ENCODE data around the gene OR2T1. TPM values are rescaled to one million over a fixed set of nuclear protein-coding genes. Genes with fewer than 3 reads are reported as not detected.
"Not testable (repeated sequence)": the region's sequence is repeated elsewhere in the genome, so short reads cannot be mapped to it uniquely, and the experiment has no call there.

Gene OR2T1
- total RNA-seq, 2 experiments from 2014 or later = not detected

DNA sequence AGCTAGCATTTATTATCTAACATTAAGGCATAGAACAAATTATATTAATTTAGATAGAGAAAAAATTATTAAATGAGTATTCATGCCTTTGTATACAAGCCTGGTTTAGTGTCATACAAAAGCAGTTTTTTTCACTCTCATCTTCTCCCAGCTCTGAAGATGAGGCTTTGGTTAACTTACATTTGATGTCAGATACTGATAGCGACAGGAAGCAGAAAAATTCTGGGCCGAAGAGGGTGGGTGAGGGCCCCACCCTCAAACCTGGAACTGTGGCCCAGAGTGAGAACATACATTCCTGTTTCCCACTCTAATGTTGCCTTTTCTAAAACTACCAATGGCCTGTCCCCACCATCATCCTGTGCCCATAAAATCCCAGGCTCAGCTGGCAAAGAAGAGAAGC lies 15.0 kb downstream of the OR2T1 start:
- H3K4me3 Mint-ChIP-seq = no peak overlapping the region
- DNase-seq (no peak), ATAC-seq (ENCODE audit: low read depth) (no peak)
- H3K4me1 Mint-ChIP-seq = peaks cover 3% of the 10 kb centered on the region
- no peak overlapping the region for H3K27ac Mint-ChIP-seq
- peaks cover 19% of the 10 kb centered on the region for H3K9me3 Mint-ChIP-seq
- POLR2A ChIA-PET = no interaction called here
- no peaks in the 10 kb centered on the region for H3K27me3 Mint-ChIP-seq
- H3K36me3 Mint-ChIP-seq = peaks cover 2% of the 10 kb centered on the region

- POLR2A ChIA-PET = no interaction called here
- no peak for ATAC-seq (ENCODE audit: low read depth)
- H3K4me1 Mint-ChIP-seq = no peaks in the 10 kb centered on the region
- H3K36me3 Mint-ChIP-seq = peaks cover 2% of the 10 kb centered on the region
- H3K4me3 Mint-ChIP-seq = no peak overlapping the region
- H3K27ac Mint-ChIP-seq = no peak overlapping the region
- H3K9me3 Mint-ChIP-seq = peaks cover 14% of the 10 kb centered on the region
- no peaks in the 10 kb centered on the region for H3K27me3 Mint-ChIP-seq
- no peak for DNase-seq
Measured at GRCh38 chr1:248421384-248421783, 18.5 kb downstream of the OR2T1 start.

DNA sequence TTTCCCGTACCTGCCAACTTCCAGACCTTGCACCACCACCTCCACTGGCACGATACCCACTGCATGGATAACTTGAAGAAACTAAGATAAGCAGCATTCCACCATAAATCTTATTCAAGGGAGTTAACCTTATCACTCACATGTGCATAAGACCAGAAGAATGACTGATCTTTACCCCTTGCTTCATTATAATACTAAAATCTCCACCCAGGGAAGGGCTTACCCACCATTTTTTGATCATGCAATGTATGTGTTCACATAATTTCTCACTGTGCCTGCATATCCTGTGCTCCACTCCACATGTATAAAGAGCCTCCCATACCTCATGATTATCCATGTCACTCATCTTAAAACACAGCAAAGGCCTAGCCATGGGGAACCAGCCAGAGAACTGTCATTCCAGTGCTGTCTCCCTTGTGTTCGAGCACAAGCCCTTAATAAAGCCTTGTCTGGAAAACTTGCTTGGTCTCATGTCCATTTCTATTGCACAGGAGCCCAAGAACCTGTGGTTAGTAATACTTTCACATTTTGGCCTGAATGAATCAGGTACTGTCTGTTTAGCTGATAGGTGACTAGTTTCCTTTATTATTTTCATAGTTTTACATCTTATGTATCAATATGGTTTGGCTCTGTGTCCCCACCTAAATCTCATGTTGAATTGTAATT lies 24.8 kb downstream of the OR2T1 start:
- ATAC-seq (ENCODE audit: low read depth); H3K4me1 Mint-ChIP-seq; H3K36me3 Mint-ChIP-seq; H3K27me3 Mint-ChIP-seq; DNase-seq; POLR2A ChIA-PET; H3K4me3 Mint-ChIP-seq; H3K9me3 Mint-ChIP-seq; H3K27ac Mint-ChIP-seq: not testable (repeated sequence)

DNA sequence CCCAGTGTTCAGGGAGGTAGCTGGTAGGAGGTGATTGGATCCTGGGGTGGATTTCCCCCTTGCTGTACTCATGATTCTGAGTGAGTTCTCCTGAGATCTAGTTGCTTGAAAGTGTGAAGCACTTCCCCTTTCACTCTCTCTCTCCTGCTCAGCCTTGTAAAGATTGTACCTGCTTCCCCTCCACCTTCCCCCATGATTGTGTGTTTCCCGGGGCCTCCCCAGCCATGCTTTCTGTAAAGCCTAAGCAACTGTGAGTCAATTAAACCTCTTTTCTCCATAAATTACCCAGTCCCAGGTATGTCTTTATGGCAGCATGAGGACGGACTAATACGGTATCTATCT lies 25.3 kb downstream of the OR2T1 start:
- H3K4me3 Mint-ChIP-seq; DNase-seq; ATAC-seq (ENCODE audit: low read depth); H3K36me3 Mint-ChIP-seq; H3K27ac Mint-ChIP-seq; POLR2A ChIA-PET; H3K27me3 Mint-ChIP-seq; H3K9me3 Mint-ChIP-seq; H3K4me1 Mint-ChIP-seq: not testable (repeated sequence)

GRCh38 chr1:248431683-248432082 lies 28.8 kb downstream of the OR2T1 start:
- H3K9me3 Mint-ChIP-seq; H3K27ac Mint-ChIP-seq; H3K4me3 Mint-ChIP-seq; ATAC-seq (ENCODE audit: low read depth); DNase-seq; H3K36me3 Mint-ChIP-seq; POLR2A ChIA-PET; H3K4me1 Mint-ChIP-seq; H3K27me3 Mint-ChIP-seq: not testable (repeated sequence)

GRCh38 chr1:248432201-248432600 lies 29.4 kb downstream of the OR2T1 start:
- H3K36me3 Mint-ChIP-seq; DNase-seq; ATAC-seq (ENCODE audit: low read depth); H3K4me3 Mint-ChIP-seq; H3K9me3 Mint-ChIP-seq; H3K4me1 Mint-ChIP-seq; POLR2A ChIA-PET; H3K27me3 Mint-ChIP-seq; H3K27ac Mint-ChIP-seq: not testable (repeated sequence)

GRCh38 chr1:248433811-248434415 lies 31.1 kb downstream of the OR2T1 start:
- H3K4me1 Mint-ChIP-seq; H3K4me3 Mint-ChIP-seq; H3K27ac Mint-ChIP-seq; DNase-seq; ATAC-seq (ENCODE audit: low read depth); H3K9me3 Mint-ChIP-seq; H3K27me3 Mint-ChIP-seq; POLR2A ChIA-PET; H3K36me3 Mint-ChIP-seq: not testable (repeated sequence)

DNA sequence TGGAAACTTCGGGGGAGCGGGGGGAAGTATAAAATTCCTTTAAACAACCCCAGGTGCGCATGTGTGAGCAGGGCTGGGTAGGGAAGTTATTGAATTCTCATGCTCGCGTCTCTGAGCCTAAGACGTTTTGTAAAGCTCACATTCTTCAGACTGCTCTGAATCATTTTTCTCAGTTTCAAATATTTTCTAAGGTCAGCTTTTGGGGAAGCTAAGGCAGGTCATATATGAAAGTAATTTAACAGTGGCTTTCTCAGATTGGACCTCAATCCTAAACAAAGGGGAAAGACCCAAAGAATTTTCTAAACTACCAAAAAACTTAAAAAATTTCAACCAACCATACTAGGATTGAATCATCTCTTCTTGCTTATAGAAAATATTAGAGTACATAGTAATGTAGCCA lies 32.1 kb downstream of the OR2T1 start:
- H3K4me3 Mint-ChIP-seq; H3K27me3 Mint-ChIP-seq; H3K4me1 Mint-ChIP-seq; H3K36me3 Mint-ChIP-seq; H3K27ac Mint-ChIP-seq; H3K9me3 Mint-ChIP-seq; DNase-seq; POLR2A ChIA-PET; ATAC-seq (ENCODE audit: low read depth): not testable (repeated sequence)

- H3K9me3 Mint-ChIP-seq; H3K27me3 Mint-ChIP-seq; H3K4me3 Mint-ChIP-seq; DNase-seq; POLR2A ChIA-PET; H3K4me1 Mint-ChIP-seq; ATAC-seq (ENCODE audit: low read depth); H3K27ac Mint-ChIP-seq; H3K36me3 Mint-ChIP-seq: not testable (repeated sequence)
Measured at GRCh38 chr1:248436303-248436702, 33.5 kb downstream of the OR2T1 start.

DNA sequence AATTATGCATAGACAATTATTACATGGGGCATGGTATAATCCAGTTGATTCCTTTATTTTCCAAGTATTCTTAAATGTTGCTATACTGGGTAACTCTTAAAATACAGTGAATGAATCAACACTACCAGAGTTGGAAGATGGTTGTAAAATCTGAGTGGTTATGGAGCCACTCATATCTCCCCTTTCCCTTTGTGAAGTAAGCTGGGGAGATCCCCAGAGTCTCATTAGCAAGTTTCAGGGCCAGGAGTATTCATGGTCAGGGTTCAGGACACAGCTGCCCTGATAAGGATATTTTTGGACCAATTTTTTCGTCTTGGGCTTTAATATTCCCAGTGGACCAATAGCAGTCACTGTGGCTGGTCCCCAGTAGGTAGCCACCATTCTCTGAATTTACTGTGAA lies 35.8 kb downstream of the OR2T1 start:
- H3K9me3 Mint-ChIP-seq; H3K4me1 Mint-ChIP-seq; ATAC-seq (ENCODE audit: low read depth); DNase-seq; H3K4me3 Mint-ChIP-seq; H3K27ac Mint-ChIP-seq; POLR2A ChIA-PET; H3K36me3 Mint-ChIP-seq; H3K27me3 Mint-ChIP-seq: not testable (repeated sequence)

GRCh38 chr1:248439283-248439682 lies 36.4 kb downstream of the OR2T1 start:
- H3K27ac Mint-ChIP-seq; H3K9me3 Mint-ChIP-seq; H3K4me1 Mint-ChIP-seq; POLR2A ChIA-PET; H3K4me3 Mint-ChIP-seq; H3K36me3 Mint-ChIP-seq; DNase-seq; ATAC-seq (ENCODE audit: low read depth); H3K27me3 Mint-ChIP-seq: not testable (repeated sequence)

- H3K27ac Mint-ChIP-seq; DNase-seq; H3K27me3 Mint-ChIP-seq; POLR2A ChIA-PET; H3K9me3 Mint-ChIP-seq; ATAC-seq (ENCODE audit: low read depth); H3K36me3 Mint-ChIP-seq; H3K4me1 Mint-ChIP-seq; H3K4me3 Mint-ChIP-seq: not testable (repeated sequence)
Measured at GRCh38 chr1:248442500-248443277, 39.8 kb downstream of the OR2T1 start.

DNA sequence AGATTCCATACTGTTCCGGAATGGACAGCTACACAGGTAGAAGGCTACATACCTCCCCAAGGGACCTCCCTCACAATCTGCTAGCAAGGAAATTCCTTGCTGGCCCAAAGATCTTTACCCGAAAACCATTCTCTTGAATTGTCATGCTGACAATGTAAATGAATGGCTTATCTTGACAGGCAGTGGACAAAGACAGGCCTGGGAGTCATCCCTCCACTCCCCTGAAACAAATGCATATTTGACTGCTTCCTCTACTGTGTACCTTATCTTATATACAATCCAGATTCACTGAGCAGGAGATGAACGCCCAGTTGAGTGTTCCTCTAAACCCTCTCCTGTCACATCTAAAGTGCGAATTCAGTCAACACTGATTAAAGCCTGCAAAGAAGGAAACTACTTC lies 41.8 kb downstream of the OR2T1 start:
- H3K4me1 Mint-ChIP-seq; H3K4me3 Mint-ChIP-seq; POLR2A ChIA-PET; H3K27ac Mint-ChIP-seq; H3K27me3 Mint-ChIP-seq; ATAC-seq (ENCODE audit: low read depth); DNase-seq; H3K9me3 Mint-ChIP-seq; H3K36me3 Mint-ChIP-seq: not testable (repeated sequence)

DNA sequence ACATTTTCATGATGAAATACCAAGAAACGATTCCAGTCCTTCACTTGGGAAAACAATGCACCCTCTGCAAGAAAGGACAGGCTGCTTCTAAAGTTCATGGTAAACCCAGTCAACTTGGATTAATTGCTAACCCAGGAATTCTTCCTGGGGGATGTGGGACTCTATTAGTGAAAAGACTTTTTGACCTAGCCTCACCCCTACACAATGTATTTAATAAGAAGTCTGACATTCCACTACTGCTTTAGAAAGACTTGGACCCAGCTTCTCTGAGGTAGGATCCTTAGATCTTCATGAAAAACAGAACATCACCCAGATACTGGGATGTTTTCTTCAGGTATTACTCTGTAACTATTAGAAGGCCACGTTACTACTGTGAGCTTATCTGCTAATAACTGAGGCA lies 42.6 kb downstream of the OR2T1 start, which contains the start of gene OR2T2:
Gene OR2T2 (plus strand): TSS at position 239 of the 400 bp plus-strand sequence. CDS start 7,161 bp downstream, outside the sequence.
- H3K4me1 Mint-ChIP-seq; DNase-seq; H3K27ac Mint-ChIP-seq; H3K27me3 Mint-ChIP-seq; ATAC-seq (ENCODE audit: low read depth); H3K4me3 Mint-ChIP-seq; POLR2A ChIA-PET; H3K9me3 Mint-ChIP-seq; H3K36me3 Mint-ChIP-seq: not testable (repeated sequence)
